Kidney (tissue), 14 donors: Measurements from ENCODE around the gene CLTCL1. TPM values are rescaled to one million over a fixed set of nuclear protein-coding genes. Genes with fewer than 3 reads are reported as not detected.
"Not testable (repeated sequence)": the region's sequence is repeated elsewhere in the genome, so short reads cannot be mapped to it uniquely, and the experiment has no call there.

Source experiments
- DNase-seq, 5 donors: peaks; one replicate each; pipeline ENCODE4 v3.0.0-alpha.2; 2013 to 2020
- FAIRE-seq: peaks from 2 replicates; lab custom pipeline; 2012; peaks lifted over from hg19 to GRCh38; lab: Jason Lieb, UNC
- H3K27ac ChIP-seq, 2 donors: one replicate each; pipeline ENCODE4 v1.7.0; 2013; ENCODE audit warnings: low read depth in 2 of 2, low read length in 2 of 2, inconsistent platforms in 1 of 2
- H3K27me3 ChIP-seq: one replicate; pipeline ENCODE4 v1.7.1; 2013; ENCODE audit warnings: low read length, inconsistent platforms; ENCODE audit not compliant: control insufficient read depth, insufficient read depth
- H3K36me3 ChIP-seq, 3 donors: one replicate each; pipeline versions ENCODE4 v1.7.0 to v1.7.1; 2013; ENCODE audit warnings: low read length in 3 of 3, control low read depth in 1 of 3, inconsistent platforms in 1 of 3; ENCODE audit not compliant: insufficient read depth in 3 of 3, control insufficient read depth in 2 of 3
- H3K4me1 ChIP-seq, 3 donors: one replicate each; pipeline versions ENCODE4 v1.7.0 to v1.7.1; 2013; ENCODE audit warnings: low read length in 3 of 3, inconsistent platforms in 1 of 3, low read depth in 1 of 3; ENCODE audit not compliant: control insufficient read depth in 2 of 3, insufficient read depth in 2 of 3
- H3K4me3 ChIP-seq, 3 donors: one replicate each; pipeline versions ENCODE4 v1.7.0 to v1.8.1; 2013; ENCODE audit warnings: low read length in 3 of 3, control low read depth in 1 of 3, inconsistent platforms in 1 of 3
- H3K9ac ChIP-seq, 3 donors: one replicate each; pipeline versions ENCODE4 v1.7.0 to v1.7.1; 2013; ENCODE audit warnings: low read length in 3 of 3, control low read depth in 1 of 3, inconsistent platforms in 1 of 3
- H3K9me3 ChIP-seq, 3 donors: one replicate each; pipeline versions ENCODE4 v1.7.0 to v1.7.1; 2013; ENCODE audit warnings: low read length in 3 of 3, control low read depth in 1 of 3, inconsistent platforms in 1 of 3; ENCODE audit not compliant: control insufficient read depth in 2 of 3, insufficient read depth in 1 of 3
- CTCF ChIP-seq: IDR thresholded peaks from 3 replicates; pipeline ENCODE4 v1.5.1; 2012; ENCODE audit warnings: mild to moderate bottlenecking, moderate library complexity, borderline replicate concordance; ENCODE audit not compliant: insufficient read depth; ENCODE audit errors: extremely low read depth
- intact Hi-C: fragments of 100-400 bp; cut with DNase I; formaldehyde crosslinking; loops from one replicate; pipeline ENCODE4 v1.11.1; 2022
- polyA plus RNA-seq: library from polyadenylated mRNA; stranded (reverse); fragments of 350-450 nt; fragmentation: Illumina TruSeq; extraction: RNeasy Lipid Tissue Mini Kit (QIAGEN cat#74804); gene quantifications from one replicate; pipeline ENCODE4 v1.2.3, GENCODE V29; 2014; ENCODE audit warnings: low read depth, low replicate concordance; ENCODE audit not compliant: insufficient read depth
- total RNA-seq: library from RNA; stranded (reverse); fragmentation: NEBNext Ultra II Directional; extraction: Animal tissue kit (Norgen Biotek cat#: 25700); gene quantifications from one replicate; pipeline ENCODE4 v1.2.1, GENCODE V29; 2021
- donor health status: control.
- donor health status: control.
- donor health status: control.
- donor health status: control.
- donor health status: control.
- donor health status: DM: yes; HTN: yes; CAD: no.
- donor health status: Normal renal cell carcinoma (clear cell type).

The CLTCL1 gene
- total and polyA plus RNA-seq, 2 donors from 2014 or later, result 4.0 to 6.3 TPM

GRCh38 chr22:19164425-19164824 is 127.1 kb downstream of the CLTCL1 start:
- H3K36me3 ChIP-seq, result no peaks in the 10 kb centered on the region
- H3K27me3 ChIP-seq, result peaks cover 9% of the 10 kb centered on the region
- H3K4me3 ChIP-seq, result no peak overlapping the region
- H3K27ac ChIP-seq, result no peak overlapping the region
- no peak for TF ChIP-seq CTCF
- no peaks in the 10 kb centered on the region for H3K9me3 ChIP-seq
- FAIRE-seq (no peak), DNase-seq (no peak)
- no peaks in the 10 kb centered on the region for H3K4me1 ChIP-seq
- intact Hi-C loops, result no loop called here
- H3K9ac ChIP-seq, result no peak overlapping the region

GRCh38 chr22:19158649-19159048 is 132.9 kb downstream of the CLTCL1 start:
- DNase-seq, H3K9me3 ChIP-seq, H3K9ac ChIP-seq, H3K27ac ChIP-seq, FAIRE-seq, H3K27me3 ChIP-seq, H3K4me3 ChIP-seq, H3K36me3 ChIP-seq, H3K4me1 ChIP-seq, intact Hi-C loops: not testable (repeated sequence)

GRCh38 chr22:19156109-19156508 is 135.4 kb downstream of the CLTCL1 start:
- H3K27ac ChIP-seq, H3K9ac ChIP-seq, DNase-seq, intact Hi-C loops, H3K4me3 ChIP-seq, FAIRE-seq, H3K36me3 ChIP-seq, H3K4me1 ChIP-seq, H3K9me3 ChIP-seq: not testable (repeated sequence)
- peaks cover 16% of the 10 kb centered on the region for H3K27me3 ChIP-seq

GRCh38 chr22:19152942-19153883 is 138.3 kb downstream of the CLTCL1 start:
- no peak for FAIRE-seq
- peaks cover 21% of the 10 kb centered on the region for H3K27me3 ChIP-seq

More at GRCh38 chr22:19152942-19153883, 138.3 kb downstream of the CLTCL1 start:
- intact Hi-C loops, result no loop called here
- no peak for TF ChIP-seq CTCF
- no peaks in the 10 kb centered on the region for H3K9me3 ChIP-seq
- no peak for DNase-seq
- no peak overlapping the region for H3K9ac ChIP-seq
- H3K36me3 ChIP-seq, result no peaks in the 10 kb centered on the region
- no peaks in the 10 kb centered on the region for H3K4me1 ChIP-seq
- H3K4me3 ChIP-seq, result no peak overlapping the region
- no peak overlapping the region for H3K27ac ChIP-seq
